Measurements from ENCODE around the gene TNRC18. TPM values are rescaled to one million over a fixed set of nuclear protein-coding genes. Genes with fewer than 3 reads are reported as not detected.
"Not testable (repeated sequence)": the region's sequence is repeated elsewhere in the genome, so short reads cannot be mapped to it uniquely, and the experiment has no call there.

Gene TNRC18
- total and polyA plus RNA-seq, 7 donors: 5.9 to 27.9 (median 18.5) TPM

DNA sequence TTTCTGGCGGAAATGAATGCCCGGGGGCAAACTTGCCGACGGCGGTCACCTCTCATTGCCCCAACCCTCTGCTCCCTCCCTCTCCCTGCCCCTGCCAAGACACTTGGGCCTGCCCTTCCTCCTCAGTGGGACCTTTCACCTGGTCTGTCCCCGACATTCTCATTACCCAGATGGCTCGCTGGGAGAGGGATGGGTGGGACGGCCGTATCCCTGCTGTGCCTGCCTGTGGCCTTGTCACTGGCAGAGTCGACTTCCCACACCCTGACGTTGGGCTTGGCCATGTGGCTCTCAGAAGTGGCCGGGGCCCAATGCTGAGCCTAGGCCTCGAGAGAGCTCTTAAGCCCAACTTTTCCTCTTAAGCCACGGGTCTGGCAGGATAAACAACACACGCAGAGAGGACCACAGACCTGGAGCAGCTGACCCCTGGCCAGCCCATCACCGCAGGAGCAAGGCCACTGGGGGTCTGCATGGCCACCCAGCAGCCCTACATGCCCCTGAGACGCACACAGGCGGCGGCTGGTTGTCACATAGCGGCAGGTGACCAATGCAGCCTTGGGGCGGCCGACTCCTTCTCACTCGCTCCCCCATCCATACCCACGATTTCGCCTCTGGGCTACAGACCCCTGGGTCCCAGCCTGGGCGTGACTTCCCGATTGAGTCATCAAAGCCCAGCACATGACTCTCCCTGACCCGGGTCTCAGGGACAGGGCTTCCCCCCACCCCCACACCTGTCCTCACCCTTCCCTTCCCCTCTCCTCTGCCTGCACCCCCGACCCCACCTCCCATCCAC, 100.8 kb downstream of the TNRC18 start:
- no peak overlapping the region for H3K27ac ChIP-seq
- H3K36me3 ChIP-seq (ENCODE audit: insufficient read depth in 1 of 2, low read depth in 1 of 2): peaks cover 8 to 76% of the 10 kb centered on the region in 2 donors
- ATAC-seq (no peak), DNase-seq (no peak)
- no peaks in the 10 kb centered on the region for H3K4me1 ChIP-seq
- no peak overlapping the region for H3K4me3 ChIP-seq
- peaks cover 9% of the 10 kb centered on the region for H3K9me3 ChIP-seq
- no peaks in the 10 kb centered on the region for H3K27me3 ChIP-seq (ENCODE audit: insufficient read depth in 3 of 3, low read length in 2 of 3)
- WGBS, 3 donors: 85 to 86% (median 86%) methylated on average over 28 to 29 of the region's 29 CpGs
- TF ChIP-seq, protein P1, sequence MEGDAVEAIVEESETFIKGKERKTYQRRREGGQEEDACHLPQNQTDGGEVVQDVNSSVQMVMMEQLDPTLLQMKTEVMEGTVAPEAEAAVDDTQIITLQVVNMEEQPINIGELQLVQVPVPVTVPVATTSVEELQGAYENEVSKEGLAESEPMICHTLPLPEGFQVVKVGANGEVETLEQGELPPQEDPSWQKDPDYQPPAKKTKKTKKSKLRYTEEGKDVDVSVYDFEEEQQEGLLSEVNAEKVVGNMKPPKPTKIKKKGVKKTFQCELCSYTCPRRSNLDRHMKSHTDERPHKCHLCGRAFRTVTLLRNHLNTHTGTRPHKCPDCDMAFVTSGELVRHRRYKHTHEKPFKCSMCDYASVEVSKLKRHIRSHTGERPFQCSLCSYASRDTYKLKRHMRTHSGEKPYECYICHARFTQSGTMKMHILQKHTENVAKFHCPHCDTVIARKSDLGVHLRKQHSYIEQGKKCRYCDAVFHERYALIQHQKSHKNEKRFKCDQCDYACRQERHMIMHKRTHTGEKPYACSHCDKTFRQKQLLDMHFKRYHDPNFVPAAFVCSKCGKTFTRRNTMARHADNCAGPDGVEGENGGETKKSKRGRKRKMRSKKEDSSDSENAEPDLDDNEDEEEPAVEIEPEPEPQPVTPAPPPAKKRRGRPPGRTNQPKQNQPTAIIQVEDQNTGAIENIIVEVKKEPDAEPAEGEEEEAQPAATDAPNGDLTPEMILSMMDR (IDR thresholded peaks at IDR 0.05): no peak
- intact Hi-C loops (cut with DNase I): no loop called here

DNA sequence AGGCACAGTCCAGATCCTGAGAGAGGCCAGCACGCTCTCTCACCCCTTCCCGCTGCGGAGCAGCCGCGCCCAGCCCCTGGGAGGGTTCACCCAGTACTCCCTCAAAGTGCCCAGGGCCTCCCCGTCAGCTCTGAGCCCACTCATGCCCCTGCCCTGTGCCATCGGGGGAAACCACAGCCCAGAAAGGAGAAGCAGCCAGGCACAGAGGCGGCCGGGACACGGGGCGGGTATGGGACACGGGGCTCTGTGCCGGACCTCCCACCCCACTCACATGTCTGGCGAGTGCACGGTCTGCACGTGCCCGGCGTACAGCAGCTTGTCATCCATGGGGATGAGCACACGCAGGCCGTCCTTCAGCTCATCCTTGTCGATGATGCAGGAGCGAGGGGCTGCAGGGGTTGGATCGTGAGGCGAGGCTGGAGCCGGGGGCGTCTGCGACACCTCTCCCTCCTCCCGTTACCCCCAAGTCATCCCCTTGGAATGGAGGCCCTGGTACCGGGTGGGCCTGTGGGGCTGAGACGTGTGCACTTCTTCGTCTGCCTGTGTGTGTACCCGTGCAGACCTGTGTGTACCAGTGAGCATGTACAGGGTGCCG, 102.7 kb downstream of the TNRC18 start:
- peaks cover 9% of the 10 kb centered on the region for H3K9me3 ChIP-seq
- DNase-seq: no peak
- H3K4me1 ChIP-seq: no peaks in the 10 kb centered on the region
- H3K36me3 ChIP-seq (ENCODE audit: insufficient read depth in 1 of 2, low read depth in 1 of 2): peaks cover 8 to 78% of the 10 kb centered on the region in 2 donors
- no peaks in the 10 kb centered on the region for H3K27me3 ChIP-seq (ENCODE audit: insufficient read depth in 3 of 3, low read length in 2 of 3)
- TF ChIP-seq, protein P1 (IDR thresholded peaks at IDR 0.05): no peak
- no peak overlapping the region for H3K4me3 ChIP-seq
- H3K27ac ChIP-seq: no peak overlapping the region
- 96 to 97% (median 96%) methylated on average over 32 to 33 of the region's 33 CpGs for WGBS, 3 donors
- no peak for ATAC-seq
- intact Hi-C loops (cut with DNase I): no loop called here

DNA sequence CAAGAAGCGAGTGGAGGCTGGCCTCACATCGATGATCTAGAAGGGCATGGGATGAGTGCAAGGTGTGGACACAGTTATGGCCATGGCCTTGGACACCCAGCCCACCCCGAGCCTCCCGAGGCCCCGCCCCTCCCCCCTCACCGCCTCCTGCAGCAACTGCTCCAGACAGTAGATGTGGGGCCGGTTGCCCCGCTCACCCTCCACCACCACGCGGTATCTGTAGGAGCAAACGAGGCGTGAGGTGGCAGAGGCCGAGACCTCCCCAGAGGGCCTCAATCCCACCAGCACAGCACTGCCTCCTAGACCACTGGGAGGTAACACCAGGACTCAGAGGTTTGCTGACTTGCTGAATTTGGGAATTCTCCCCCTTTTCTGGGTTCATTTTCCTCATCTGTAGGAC, 103.2 kb downstream of the TNRC18 start:
- Histone ChIP-seq H3K36me3 (ENCODE audit: insufficient read depth in 1 of 2, low read depth in 1 of 2) (peaks cover 8 to 82% of the 10 kb centered on the region in 2 donors), H3K27ac (no peak overlapping the region), H3K4me3 (no peak overlapping the region), H3K27me3 (ENCODE audit: insufficient read depth in 3 of 3, low read length in 2 of 3) (no peaks in the 10 kb centered on the region), H3K9me3 (peaks cover 9% of the 10 kb centered on the region), H3K4me1 (no peaks in the 10 kb centered on the region)
- WGBS, 3 donors: 97% methylated on average over 13 of the region's 13 CpGs
- TF ChIP-seq, protein P1 (IDR thresholded peaks at IDR 0.05): no peak
- intact Hi-C loops (cut with DNase I): no loop called here
- DNase-seq (no peak), ATAC-seq (no peak)

DNA sequence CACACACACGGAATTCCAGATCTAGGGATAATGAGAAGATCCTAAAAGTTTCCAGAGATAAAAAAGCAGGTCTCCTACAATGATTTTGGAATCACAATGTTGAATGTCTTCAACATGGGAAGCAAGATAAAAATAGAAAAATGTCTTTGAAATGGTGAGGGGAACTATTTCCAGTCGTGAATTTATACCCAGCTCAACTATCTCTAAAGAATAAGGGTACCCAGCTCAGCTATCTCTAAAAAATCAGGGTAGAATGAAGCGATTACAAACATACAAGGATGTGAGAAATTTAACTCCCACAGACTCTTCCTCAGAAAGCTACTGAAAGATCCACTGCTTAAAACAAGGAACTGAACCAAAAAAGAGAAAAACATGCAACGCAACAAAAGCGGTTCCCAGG, 105.0 kb downstream of the TNRC18 start:
- H3K9me3 ChIP-seq; ATAC-seq; H3K27me3 ChIP-seq (ENCODE audit: insufficient read depth in 3 of 3, low read length in 2 of 3); H3K4me3 ChIP-seq; H3K4me1 ChIP-seq; H3K27ac ChIP-seq; DNase-seq; intact Hi-C loops (cut with DNase I): not testable (repeated sequence)
- 97 to 98% (median 98%) methylated on average over 5 of the region's 5 CpGs for WGBS, 3 donors
- peaks cover 5 to 82% of the 10 kb centered on the region in 2 donors for H3K36me3 ChIP-seq (ENCODE audit: insufficient read depth in 1 of 2, low read depth in 1 of 2)

DNA sequence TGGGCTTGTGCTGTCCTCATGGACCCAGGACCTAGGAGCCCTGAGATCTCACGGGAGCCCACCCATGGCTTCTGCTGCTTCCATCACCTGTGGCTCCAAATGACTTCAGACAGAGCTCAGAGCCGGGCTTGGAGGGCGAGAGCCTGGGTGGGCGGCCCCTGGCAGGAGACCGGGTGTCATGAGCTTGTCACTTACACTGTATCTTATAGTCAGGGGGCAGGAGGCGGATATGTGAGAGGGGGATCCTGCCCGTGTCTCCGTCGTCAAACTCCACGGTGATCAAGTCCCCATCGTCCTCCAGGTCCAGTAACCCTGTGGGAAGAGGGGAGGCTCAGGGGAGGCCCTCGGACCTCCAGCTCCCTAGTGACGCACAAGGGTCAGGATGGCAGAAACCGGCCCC, 107.9 kb downstream of the TNRC18 start:
- H3K9me3 ChIP-seq: peaks cover 9% of the 10 kb centered on the region
- H3K4me1 ChIP-seq: no peaks in the 10 kb centered on the region
- no peak for ATAC-seq
- peaks cover 10 to 82% of the 10 kb centered on the region in 2 donors for H3K36me3 ChIP-seq (ENCODE audit: insufficient read depth in 1 of 2, low read depth in 1 of 2)
- WGBS, 3 donors: 93 to 98% (median 96%) methylated on average over 13 to 14 of the region's 14 CpGs
- H3K4me3 ChIP-seq: no peak overlapping the region
- H3K27ac ChIP-seq: no peak overlapping the region
- no peak for DNase-seq
- TF ChIP-seq, protein P1 (IDR thresholded peaks at IDR 0.05): no peak
- H3K27me3 ChIP-seq (ENCODE audit: insufficient read depth in 3 of 3, low read length in 2 of 3): no peaks in the 10 kb centered on the region
- intact Hi-C loops (cut with DNase I): no loop called here

Measured in psoas muscle (tissue), 8 donors.